B cell (primary cell): ENCODE results near the gene CEACAM21.

ENCODE experiments used
- CTCF ChIP-seq: fragments of 200-600 bp; IDR thresholded peaks from one replicate; pipeline ENCODE4 v1.8.0; 2022; ENCODE audit warnings: antibody characterized with exemption, mild to moderate bottlenecking
- EZH2 ChIP-seq: IDR thresholded peaks from 2 replicates; pipeline ENCODE4 v1.6.1; 2012; ENCODE audit warnings: borderline replicate concordance, low read depth, mild to moderate bottlenecking, moderate library complexity, low read length; ENCODE audit not compliant: insufficient read depth, poor library complexity, severe bottlenecking

GRCh38 chr19:41531438-41532311 lies 44.3 kb upstream of the CEACAM21 start:
- TF ChIP-seq CTCF (no peak), EZH2 (no peak)
